ENCODE results near the gene METTL13. TPM values are rescaled to one million over a fixed set of nuclear protein-coding genes. Genes with fewer than 3 reads are reported as not detected.

The METTL13 gene
- total RNA-seq, 4 donors from 2014 or later = 14.0 to 20.8 (median 18.3) TPM

DNA sequence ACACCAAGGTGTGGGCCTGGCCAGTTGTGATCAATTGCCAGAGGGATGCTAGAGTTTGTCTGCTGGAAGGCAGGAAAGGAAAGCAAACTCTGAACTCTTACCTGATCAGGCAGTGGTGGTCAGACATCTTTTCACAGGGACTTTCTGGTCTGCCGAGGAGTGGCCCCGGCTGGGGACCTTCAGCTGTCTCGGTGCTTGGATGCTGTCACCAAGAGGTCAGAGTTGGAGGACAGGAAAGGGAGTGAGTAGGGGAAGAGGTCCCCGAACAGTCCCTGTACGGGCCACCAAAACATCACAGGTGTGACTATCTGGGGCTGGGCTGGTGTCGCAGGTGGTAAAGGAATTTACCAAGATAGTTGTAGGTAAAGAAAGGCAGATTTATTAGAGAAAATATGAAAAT is 17.7 kb upstream of the METTL13 start:
- no peak for DNase-seq
- Histone ChIP-seq H3K27me3 (no peaks in the 10 kb centered on the region), H3K36me3 (no peaks in the 10 kb centered on the region), H3K4me1 (no peaks in the 10 kb centered on the region), H3K27ac (no peak overlapping the region), H3K4me3 (no peak overlapping the region), H3K9me3 (no peaks in the 10 kb centered on the region)
- TF ChIP-seq, protein P1, sequence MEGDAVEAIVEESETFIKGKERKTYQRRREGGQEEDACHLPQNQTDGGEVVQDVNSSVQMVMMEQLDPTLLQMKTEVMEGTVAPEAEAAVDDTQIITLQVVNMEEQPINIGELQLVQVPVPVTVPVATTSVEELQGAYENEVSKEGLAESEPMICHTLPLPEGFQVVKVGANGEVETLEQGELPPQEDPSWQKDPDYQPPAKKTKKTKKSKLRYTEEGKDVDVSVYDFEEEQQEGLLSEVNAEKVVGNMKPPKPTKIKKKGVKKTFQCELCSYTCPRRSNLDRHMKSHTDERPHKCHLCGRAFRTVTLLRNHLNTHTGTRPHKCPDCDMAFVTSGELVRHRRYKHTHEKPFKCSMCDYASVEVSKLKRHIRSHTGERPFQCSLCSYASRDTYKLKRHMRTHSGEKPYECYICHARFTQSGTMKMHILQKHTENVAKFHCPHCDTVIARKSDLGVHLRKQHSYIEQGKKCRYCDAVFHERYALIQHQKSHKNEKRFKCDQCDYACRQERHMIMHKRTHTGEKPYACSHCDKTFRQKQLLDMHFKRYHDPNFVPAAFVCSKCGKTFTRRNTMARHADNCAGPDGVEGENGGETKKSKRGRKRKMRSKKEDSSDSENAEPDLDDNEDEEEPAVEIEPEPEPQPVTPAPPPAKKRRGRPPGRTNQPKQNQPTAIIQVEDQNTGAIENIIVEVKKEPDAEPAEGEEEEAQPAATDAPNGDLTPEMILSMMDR (IDR thresholded peaks at IDR 0.05) = no peak
- TF ChIP-seq POLR2A (IDR thresholded peaks at IDR 0.05) = no peak
- intact Hi-C loops (cut with DNase I) = no loop called here
- WGBS, 2 donors = 73 to 81% methylated on average over 6 of the region's 6 CpGs

DNA sequence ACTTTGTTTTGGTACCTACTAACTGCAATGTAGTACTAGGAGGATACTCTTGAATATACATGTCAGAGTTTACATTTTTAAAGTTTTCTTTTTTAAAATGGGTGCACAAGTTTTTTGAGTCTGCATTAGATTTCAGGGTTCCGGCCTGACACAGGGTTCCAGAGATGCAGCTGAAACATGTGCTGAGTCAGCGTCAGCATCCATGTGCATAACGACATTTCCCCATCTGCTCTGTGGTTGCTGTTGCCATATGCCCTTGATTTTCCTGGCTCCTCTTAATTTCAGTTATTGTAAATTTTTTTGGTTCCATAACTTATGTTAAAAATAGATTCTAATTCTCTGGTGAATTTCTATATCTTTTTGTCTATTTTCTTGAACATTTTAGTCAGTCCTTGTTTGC is 12.3 kb upstream of the METTL13 start:
- DNase-seq = no peak
- Histone ChIP-seq H3K4me1 (no peaks in the 10 kb centered on the region), H3K4me3 (no peak overlapping the region), H3K27ac (no peak overlapping the region), H3K36me3 (no peaks in the 10 kb centered on the region), H3K9me3 (no peaks in the 10 kb centered on the region), H3K27me3 (no peaks in the 10 kb centered on the region)
- intact Hi-C loops (cut with DNase I) = no loop called here
- TF ChIP-seq, protein P1 (IDR thresholded peaks at IDR 0.05) = no peak
- TF ChIP-seq POLR2A (IDR thresholded peaks at IDR 0.05) = no peak
- WGBS, 2 donors = 69 to 82% methylated on average over 3 of the region's 3 CpGs

DNA sequence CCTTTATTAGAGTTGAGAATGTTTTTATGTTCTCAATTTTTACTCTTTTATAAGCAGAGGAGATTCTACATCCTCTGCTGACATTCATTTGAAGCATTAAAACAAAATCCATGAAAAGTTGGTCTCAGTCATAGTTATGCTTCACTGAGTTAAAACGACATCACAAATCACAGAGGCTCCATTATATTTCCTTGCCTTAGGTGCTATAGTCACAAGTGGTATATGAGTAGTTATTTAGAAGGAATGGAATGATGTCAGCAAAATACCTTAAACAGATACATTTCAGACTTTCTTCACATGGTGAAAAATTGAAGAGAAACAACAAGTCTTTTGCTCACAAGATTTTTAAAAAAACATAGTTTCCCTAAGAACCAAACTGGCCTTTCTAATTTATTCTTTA is 11.7 kb upstream of the METTL13 start:
- no peaks in the 10 kb centered on the region for H3K36me3 ChIP-seq
- peaks cover 0 to 5% (median 0%) of the 10 kb centered on the region in 4 donors for H3K27me3 ChIP-seq
- no peaks in the 10 kb centered on the region for H3K9me3 ChIP-seq
- 48 to 50% methylated on average over 1 of the region's 1 CpG for WGBS, 2 donors
- no peak overlapping the region for H3K27ac ChIP-seq
- TF ChIP-seq, protein P1 (IDR thresholded peaks at IDR 0.05) = no peak
- TF ChIP-seq POLR2A (IDR thresholded peaks at IDR 0.05) = no peak
- intact Hi-C loops (cut with DNase I) = no loop called here
- H3K4me3 ChIP-seq = no peak overlapping the region
- no peaks in the 10 kb centered on the region for H3K4me1 ChIP-seq
- no peak for DNase-seq

DNA sequence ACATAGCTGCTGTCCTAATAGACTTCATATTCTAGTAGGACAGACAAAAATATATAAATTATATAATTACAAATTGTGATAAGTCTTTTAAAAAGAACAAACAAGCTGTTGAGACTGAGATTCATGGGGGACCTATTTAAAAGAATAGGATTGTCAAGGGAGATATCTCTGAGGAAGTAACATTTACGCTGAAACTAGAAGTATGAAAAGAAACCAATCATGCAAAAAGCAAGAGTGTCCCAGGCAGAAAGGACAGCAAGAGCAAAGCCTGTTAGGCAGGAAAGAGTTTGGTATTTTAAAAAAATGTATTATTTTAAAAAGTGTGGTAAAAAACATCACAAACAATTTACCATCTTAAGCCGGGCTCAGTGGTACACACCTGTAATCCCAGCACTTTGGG is 9.1 kb upstream of the METTL13 start:
- 77 to 78% methylated on average over 2 of the region's 2 CpGs for WGBS, 2 donors
- Histone ChIP-seq H3K4me1 (no peaks in the 10 kb centered on the region), H3K9me3 (no peaks in the 10 kb centered on the region), H3K36me3 (no peaks in the 10 kb centered on the region), H3K4me3 (no peak overlapping the region), H3K27me3 (peaks cover 0 to 8% (median 0%) of the 10 kb centered on the region in 4 donors), H3K27ac (no peak overlapping the region)
- intact Hi-C loops (cut with DNase I) = no loop called here
- DNase-seq = no peak
- TF ChIP-seq POLR2A (IDR thresholded peaks at IDR 0.05) = no peak
- TF ChIP-seq, protein P1 (IDR thresholded peaks at IDR 0.05) = no peak

DNA sequence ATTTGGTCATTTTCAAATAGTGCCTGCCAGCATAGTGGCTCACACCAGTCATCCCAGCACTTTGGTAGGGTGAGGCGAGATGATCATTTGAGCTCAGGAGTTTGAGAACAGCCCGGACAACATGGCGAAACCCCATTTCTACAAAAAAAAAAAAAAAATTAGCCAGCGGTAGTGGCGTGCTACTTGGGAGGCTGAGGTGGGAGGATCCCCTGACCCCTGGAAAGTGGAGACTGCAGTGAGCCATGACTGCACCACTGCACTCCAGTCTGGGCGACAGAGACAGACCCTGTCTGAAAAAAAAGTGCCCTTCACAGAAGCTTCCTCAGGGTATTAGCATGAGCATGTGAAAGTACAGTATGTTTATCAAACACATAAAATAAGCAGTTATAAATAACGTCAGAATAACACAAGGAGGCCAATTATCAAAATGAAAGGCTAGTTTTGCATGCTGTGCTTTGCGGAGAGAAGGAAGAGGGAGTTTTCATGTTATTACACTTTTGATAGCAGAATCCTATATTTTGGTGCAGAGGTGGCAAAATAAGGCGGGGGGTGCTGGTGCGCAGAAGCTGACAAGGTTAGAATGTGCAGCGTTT is 781 bp upstream of the METTL13 start:
- Histone ChIP-seq H3K36me3 (peaks cover 0 to 20% (median under 1%) of the 10 kb centered on the region in 3 donors), H3K4me1 (peaks cover 14 to 46% (median 18%) of the 10 kb centered on the region in 3 donors), H3K9me3 (no peaks in the 10 kb centered on the region), H3K27me3 (no peaks in the 10 kb centered on the region), H3K4me3 (peak overlapping the region; percentile 33 to 92 (median 85)), H3K27ac (peak overlapping the region; percentile 82 to 95 (median 90))
- intact Hi-C loops (cut with DNase I) = loop anchor here (5.0 kb wide), 1 partner anchor 38 kb away; the partner anchor contains the start of gene VAMP4
- TF ChIP-seq, protein P1 (IDR thresholded peaks at IDR 0.05) = no peak
- TF ChIP-seq POLR2A (IDR thresholded peaks at IDR 0.05) = no peak
- no peak for DNase-seq
- 27 to 38% methylated on average over 9 to 11 of the region's 11 CpGs for WGBS, 2 donors
